Subcutaneous adipose tissue (tissue), 4 donors: ENCODE data around the gene FBRS. TPM values are rescaled to one million over a fixed set of nuclear protein-coding genes. Genes with fewer than 3 reads are reported as not detected.

Experiments
- CTCF ChIP-seq: fragments of 450-650 bp; IDR thresholded peaks from one replicate; pipeline ENCODE4 v1.5.1; 2016; ENCODE audit warnings: low read depth, mild to moderate bottlenecking, control low read depth, antibody characterized with exemption, moderate library complexity
- total RNA-seq, 4 donors: library from RNA; depleted of rRNA; stranded (reverse); fragments of >200 nt; gene quantifications; one replicate each; pipeline ENCODE4 v1.1.0, GENCODE V29; 2016

FBRS gene
- total RNA-seq, 4 donors from 2014 or later = 8.0 to 25.8 (median 16.3) TPM

DNA sequence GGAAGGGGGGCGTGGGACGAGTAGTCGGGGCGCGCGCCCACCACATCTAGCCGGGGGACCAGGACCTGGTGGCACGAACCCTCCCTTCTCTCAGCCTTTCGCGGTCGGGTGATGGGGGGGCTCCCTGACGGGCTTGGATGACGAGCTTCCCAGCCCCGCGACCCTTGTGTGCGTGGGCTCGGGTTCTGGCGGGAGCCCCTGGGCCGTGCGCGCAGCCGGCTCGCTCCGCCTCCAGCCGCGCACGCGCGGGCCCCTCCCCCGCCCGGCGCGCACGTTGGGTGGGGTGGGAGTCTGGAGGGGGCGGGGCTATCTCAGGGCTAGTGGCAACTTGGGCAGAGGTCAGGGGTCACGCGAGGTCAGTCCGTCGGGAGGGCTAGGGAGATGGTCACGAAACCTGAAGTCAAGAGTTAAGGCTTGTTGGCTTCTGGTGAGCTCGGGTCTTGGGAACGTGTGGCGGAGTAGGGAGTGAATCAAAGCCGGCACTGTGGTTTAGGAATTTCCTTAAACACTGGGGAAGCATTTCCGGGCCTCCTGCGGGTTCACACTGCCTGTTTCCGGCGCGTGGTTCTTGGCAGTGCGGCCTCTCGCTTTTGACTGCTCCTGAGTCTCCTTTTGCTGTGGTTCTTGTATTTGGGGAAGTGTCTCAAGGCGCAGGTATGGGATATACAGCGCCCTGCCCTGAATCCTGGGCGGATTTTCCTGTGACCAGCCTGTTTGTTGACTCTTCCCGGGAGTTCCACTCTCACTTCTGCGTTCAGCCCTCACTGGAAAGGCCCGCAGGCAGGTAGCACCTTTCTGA, 40.8 kb downstream of the FBRS start, which contains the start of gene SRCAP:
Gene SRCAP, plus strand, starts transcription at position 356 of the 799 bp plus-strand sequence. CDS start 1,654 bp downstream, outside the sequence.
- TF ChIP-seq CTCF = no peak

- no peak for TF ChIP-seq CTCF
Measured at GRCh38 chr16:30699615-30700099, 41.4 kb downstream of the FBRS start.

GRCh38 chr16:30700491-30700890, 42.3 kb downstream of the FBRS start:
- TF ChIP-seq CTCF = no peak

DNA sequence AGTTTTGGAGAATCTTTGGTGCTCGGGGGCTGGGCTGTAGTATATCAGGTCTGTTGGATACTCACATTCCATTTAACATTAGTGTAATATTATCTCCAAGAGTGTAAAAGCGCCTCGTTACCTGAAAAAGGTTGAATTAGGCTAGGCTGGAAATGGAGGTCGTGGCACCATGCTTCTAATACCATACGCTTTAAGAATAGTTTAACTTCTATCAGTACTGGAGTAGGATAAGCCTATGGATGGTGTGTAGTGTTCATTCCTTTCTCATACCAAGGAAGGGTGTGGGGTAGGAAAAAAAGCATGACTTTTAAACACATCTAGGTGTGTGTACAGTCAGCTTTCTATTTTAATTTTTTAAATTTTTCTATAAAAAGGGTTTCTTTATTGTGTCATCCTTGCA, 42.7 kb downstream of the FBRS start:
- no peak for TF ChIP-seq CTCF

DNA sequence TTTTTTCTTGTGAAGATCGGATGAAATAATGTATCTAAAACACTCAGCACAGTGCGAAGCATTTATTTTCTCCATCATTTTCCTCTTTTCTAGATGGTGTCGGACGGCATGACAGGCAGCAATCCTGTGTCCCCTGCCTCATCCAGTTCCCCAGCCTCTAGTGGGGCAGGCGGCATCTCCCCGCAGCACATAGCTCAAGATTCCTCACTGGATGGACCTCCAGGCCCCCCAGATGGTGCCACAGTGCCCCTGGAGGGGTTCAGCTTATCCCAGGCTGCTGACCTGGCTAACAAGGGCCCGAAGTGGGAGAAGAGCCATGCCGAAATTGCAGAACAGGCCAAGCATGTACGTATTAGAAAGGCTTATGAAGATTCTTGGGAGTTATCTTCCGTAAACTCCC, 45.7 kb downstream of the FBRS start:
- TF ChIP-seq CTCF = no peak

DNA sequence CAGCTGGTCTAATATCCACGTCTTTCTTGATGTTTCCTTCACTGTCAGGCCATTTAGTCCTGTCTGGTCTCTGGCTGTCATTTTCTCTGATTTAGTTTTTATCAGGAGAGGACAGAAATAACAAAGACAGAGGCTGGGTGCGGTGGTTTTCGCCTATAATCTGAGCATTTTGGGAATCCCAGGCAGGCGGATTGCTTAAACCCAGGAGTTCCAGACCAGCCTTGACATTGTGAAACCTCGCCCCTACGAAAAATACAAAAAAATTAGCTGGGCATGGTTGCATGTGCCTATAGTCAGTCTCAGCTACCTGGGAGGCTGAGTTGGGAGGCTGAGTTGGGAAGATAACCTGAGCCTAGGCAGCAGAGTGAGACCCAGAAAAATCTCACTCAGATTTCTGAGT, 47.8 kb downstream of the FBRS start:
- TF ChIP-seq CTCF = no peak

GRCh38 chr16:30710971-30711370, 52.7 kb downstream of the FBRS start:
- TF ChIP-seq CTCF = no peak
